ENCODE data around the gene MTHFSD.

Gene MTHFSD, protein sequence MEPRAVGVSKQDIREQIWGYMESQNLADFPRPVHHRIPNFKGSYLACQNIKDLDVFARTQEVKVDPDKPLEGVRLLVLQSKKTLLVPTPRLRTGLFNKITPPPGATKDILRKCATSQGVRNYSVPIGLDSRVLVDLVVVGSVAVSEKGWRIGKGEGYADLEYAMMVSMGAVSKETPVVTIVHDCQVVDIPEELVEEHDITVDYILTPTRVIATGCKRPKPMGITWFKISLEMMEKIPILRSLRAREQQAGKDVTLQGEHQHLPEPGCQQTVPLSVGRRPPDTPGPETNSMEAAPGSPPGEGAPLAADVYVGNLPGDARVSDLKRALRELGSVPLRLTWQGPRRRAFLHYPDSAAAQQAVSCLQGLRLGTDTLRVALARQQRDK

DNA sequence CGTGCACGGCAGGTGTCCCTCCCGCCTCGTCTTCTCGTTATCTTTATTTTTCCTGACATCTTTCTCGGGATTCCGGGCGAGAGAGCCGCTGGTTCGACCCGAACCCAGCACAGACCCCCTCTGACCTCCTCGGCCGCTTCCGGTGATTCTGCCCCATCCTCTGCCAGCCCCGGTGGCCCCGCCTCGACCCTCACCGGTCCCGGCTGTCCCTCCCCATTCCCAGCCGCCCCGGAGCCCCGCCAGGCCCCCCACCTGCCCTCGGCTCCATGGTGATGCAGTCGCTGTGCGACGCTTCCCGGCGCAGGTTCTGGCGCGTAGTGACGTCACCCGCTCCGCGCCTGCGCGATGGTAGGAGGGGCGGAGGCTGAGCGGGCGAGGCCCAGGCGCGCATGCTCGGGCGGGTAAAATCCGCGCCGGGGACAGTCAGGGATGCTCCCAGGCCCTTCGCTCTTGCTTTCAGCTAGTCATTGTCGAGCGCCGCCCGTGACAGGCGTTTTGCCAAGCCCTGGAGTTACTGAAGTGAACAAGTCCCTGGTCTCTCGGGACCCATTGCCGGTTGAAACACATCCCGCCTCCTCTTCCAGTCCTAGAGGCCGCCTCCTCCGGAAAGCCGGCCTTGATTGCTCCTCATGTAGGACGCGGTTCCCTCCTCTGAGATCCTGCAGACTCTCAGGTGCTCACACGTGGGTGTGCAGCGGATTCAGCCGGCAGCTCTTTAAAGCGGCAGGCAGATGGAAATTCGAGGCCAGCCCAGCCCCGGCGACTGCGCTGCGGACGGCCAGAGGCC is at the start of gene MTHFSD:
TSS of gene MTHFSD (minus strand) at position 319 of the 787 bp plus-strand sequence. CDS start at position 268, 51 bp downstream.
- peak; percentile 69 for TF ChIP-seq POLR2A (IDR thresholded peaks at IDR 0.05; ENCODE audit: low read length)
- no peak for TF ChIP-seq GATA1 (IDR thresholded peaks at IDR 0.05; ENCODE audit: low read depth, low read length)
- DNase-seq, result peak; percentile 94 to 97

DNA sequence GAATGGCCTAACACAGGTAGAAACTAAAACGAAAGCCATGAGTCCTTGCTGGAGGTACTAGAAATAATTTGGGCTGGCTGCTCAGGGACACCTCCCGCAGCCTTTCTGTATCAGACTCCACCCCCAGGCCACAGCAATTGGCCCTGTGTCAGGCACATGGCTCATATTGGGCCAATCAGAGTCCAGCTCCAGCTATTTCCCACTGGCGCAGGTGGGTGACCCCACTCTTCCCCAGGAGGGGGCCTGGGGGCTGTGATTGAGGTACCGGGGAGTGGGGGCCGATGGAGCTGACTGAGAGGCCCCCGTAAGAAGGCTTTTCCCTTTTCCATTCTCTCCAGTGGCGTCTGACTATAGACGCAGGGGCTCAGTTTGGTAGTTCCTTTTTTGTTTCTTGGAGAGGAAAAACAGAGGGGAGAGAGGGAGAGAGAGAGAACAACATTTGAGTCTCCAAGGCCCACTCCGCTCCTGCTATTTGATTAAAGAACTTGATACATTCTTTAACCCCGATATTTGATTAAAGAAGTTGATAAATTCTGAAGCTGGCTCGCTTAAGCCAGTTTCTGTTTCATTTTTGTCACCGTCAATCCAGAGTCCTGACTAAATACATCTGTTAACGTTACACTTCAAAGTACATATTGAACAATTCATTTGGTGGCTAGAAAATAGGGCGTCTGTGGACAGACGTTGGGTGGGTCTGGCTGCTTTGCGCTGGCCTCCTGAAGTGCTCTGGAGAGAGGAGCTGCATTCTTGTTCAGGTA is 49.6 kb upstream of the MTHFSD start:
- no peak for DNase-seq
- TF ChIP-seq GATA1 (IDR thresholded peaks at IDR 0.05; ENCODE audit: low read depth, low read length) (no peak), POLR2A (IDR thresholded peaks at IDR 0.05; ENCODE audit: low read length) (no peak)

DNA sequence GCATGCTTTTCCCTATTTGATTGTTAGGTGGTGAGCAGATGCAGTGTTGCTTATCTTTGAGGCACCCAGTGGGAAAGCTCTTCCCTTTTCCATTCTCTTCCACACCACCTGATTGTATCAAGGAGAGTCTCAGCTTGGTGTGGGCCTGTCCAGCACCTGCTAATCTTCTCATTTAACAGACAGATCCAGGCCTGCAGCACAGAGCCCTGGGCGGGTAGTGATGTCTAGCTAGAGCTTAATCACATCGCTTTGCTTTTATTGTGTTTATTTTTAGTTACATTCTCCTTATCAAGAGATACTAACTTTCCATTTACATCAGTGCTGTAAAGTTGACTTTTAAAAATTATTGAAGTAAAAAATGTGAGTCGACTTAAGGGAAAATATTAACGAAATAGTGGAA is 47.5 kb upstream of the MTHFSD start:
- TF ChIP-seq POLR2A (IDR thresholded peaks at IDR 0.05; ENCODE audit: low read length), result no peak
- TF ChIP-seq GATA1 (IDR thresholded peaks at IDR 0.05; ENCODE audit: low read depth, low read length), result no peak
- DNase-seq, result no peak

DNA sequence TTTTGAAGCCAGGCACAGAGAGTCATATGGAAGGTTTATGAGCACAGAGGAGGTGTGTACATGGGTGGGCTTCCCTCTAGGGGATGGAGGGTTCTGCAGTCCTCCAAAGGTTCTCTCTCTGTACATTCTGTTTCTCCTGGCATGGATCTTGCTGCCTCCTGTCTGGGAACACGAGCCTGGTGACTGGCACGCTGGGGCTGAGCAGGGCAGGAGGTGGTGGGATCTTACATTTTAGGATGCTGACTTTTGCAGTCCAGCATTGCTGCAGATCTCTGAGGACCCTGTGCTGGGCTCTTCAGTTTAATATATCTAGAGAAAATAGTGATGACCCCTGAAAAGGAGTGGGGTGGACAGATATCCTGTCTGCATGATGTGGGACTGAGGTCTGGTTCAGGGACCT is 46.3 kb upstream of the MTHFSD start:
- no peak for TF ChIP-seq GATA1 (IDR thresholded peaks at IDR 0.05; ENCODE audit: low read depth, low read length)
- no peak for TF ChIP-seq POLR2A (IDR thresholded peaks at IDR 0.05; ENCODE audit: low read length)
- DNase-seq, result no peak

DNA sequence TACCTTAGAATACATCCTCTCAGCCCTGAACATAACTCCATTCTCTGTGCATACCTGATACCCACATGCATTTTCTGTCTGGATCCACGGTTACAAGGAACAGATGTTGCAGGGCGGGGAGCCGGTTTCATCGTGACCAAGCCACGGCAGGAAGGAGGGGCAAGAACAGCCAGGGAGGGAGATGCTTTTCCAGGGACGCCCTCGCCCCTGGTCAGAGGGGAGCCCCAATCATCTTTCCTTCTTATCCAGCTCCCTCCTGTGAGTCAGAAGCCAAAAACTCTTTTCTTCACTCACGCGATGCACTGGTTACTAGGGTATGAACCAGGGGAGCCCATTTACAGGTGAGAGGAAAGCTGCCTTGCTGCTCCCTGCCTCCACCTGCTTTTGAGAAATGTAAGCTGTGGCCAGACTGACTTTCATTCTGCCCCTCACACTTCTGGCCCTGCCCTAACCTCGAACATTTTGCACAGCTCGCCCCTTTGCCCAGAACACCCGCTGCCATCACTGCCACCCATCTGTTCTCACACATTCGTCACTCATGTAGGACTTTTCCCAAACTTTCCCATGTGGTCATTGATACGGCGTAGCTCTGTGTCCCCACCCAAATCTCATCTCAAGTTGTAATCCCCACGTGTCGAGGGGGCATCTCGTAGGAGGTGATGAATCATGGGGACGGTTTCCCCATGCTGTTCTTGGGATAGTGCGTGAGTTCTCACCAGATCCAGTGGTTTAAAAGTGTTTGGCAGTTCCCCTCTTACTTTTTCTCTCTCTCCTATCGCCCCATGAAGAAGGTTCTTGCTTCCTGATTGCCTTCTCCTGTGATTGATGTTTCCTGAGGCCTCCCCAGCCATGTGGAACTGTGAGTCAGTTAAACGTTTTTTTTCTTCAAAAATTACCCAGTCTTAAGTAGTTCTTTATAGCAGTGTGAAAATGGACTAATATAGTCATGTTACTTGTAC is 43.9 kb upstream of the MTHFSD start:
- TF ChIP-seq GATA1 (IDR thresholded peaks at IDR 0.05; ENCODE audit: low read depth, low read length) (no peak), POLR2A (IDR thresholded peaks at IDR 0.05; ENCODE audit: low read length) (no peak)
- no peak for DNase-seq

DNA sequence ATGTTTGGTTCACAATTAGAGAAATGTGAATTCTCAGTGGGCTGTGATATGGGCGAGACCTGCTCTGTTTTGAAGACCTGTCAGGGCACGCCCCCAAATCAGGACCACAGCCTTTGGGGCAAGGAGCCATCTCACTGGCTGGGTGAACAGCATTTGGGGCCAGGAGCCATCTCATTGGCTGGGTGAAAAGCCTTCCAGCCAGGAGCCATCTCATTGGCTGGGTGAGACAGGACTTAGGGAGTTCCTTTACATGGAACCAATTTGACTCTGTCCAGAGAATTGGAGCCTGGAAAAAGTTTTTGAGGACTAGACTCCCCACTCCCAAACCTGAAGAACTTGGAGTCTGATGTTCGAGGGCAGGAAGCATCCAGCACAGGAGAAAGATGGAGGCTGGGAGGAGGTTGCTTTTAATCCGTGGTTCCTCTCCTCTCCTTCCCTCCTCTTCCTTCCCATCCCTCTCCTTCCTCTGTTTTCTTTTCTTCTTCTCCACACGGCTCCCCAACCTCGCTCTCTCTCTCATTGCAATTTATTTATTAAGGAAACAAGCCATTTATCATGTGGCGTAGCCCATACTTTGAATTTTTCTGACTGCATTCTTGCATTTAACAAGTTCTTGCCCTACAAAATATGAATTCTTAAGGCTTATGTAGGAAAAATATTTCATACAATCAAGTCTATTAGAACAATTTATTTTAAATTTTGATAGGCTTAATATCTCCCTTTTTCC is 43.0 kb upstream of the MTHFSD start:
- no peak for TF ChIP-seq POLR2A (IDR thresholded peaks at IDR 0.05; ENCODE audit: low read length)
- no peak for TF ChIP-seq GATA1 (IDR thresholded peaks at IDR 0.05; ENCODE audit: low read depth, low read length)
- DNase-seq, result no peak

DNA sequence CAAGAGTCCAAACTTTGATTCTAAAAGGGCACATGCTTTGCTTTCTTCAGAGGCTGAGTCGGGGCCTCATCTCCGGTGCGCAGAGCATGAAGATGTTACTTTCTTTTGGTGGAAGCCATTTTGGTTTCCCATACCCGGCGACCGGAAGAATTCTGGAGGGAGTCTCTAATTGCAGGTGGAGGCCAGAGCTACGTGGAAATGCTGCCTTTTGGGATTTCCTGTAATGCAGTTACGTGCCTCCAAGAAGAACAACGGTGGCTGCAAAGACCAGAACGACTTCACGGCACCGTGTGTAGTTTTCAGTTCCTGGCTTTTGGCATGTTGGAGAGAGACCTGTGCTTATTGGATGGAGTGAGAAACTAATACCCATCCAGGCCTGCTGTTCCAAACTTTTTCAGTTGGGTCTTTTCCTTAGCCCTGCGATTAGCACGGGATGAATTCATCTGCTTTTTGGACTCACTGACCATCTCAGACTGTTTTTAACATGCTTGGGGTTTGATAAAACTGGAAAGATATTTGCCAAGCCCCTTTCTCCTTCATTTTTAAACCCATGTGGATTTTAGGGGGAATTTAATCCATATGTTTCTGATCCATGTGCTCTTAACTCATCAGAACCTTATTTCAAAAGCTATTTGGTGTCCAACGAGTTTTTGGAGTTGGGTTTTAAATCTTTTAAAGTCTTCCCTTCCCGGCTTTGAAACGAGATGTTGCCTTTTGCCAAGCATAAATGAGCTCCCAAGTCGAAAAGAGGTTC is 42.3 kb upstream of the MTHFSD start:
- TF ChIP-seq GATA1 (IDR thresholded peaks at IDR 0.05; ENCODE audit: low read depth, low read length) (no peak), POLR2A (IDR thresholded peaks at IDR 0.05; ENCODE audit: low read length) (no peak)
- no peak for DNase-seq

DNA sequence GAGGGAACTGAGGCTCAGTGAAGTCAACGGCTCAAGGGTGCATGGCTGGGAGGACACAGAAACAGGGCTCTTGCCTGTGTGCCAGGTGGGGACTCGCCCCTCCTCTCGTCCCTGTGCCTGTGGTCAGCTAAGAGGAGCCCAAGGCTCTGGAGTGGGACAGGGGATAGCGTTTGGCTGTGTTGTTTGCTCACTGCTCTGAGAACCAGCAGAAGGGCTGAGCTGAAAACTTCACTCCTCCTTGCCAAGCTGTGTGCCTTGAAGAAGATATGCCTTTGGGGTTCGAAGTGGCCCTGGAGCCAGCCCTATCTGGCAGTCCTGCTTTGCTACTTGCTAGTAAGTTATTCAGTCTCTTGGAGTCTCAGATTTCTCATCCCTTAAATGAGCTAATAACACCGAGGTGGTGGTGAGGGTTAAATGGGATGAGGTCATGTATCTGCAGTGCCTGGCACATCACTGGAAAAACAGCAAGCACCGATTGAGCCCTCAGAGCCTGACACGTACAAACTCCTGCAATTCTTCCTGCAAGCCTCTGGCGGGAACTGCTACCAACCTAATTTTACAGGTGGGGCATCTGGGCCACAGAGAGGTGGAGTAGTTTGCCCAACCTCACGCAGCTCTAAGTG is 41.1 kb upstream of the MTHFSD start:
- DNase-seq, result no peak
- TF ChIP-seq POLR2A (IDR thresholded peaks at IDR 0.05; ENCODE audit: low read length) (no peak), GATA1 (IDR thresholded peaks at IDR 0.05; ENCODE audit: low read depth, low read length) (no peak)

DNA sequence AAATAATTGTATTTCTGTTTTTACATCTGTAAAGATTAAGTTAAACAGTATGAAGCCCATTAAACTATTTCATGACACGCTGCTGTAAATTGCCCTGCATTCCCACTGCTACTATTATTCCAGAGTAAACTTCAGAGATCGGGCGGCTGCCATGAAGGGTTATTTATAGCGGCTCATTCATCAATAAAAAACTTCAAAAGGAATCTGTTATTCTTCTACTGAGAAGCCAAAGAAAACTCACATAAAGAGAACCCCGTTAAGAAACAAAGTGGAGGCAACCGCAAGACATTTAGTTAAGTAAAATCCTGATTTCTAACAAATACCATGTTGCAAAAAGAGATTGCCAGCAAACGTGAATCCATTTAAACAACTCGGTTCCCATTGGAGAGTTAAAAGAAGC is 39.7 kb upstream of the MTHFSD start:
- TF ChIP-seq POLR2A (IDR thresholded peaks at IDR 0.05; ENCODE audit: low read length) (no peak), GATA1 (IDR thresholded peaks at IDR 0.05; ENCODE audit: low read depth, low read length) (no peak)
- no peak for DNase-seq

DNA sequence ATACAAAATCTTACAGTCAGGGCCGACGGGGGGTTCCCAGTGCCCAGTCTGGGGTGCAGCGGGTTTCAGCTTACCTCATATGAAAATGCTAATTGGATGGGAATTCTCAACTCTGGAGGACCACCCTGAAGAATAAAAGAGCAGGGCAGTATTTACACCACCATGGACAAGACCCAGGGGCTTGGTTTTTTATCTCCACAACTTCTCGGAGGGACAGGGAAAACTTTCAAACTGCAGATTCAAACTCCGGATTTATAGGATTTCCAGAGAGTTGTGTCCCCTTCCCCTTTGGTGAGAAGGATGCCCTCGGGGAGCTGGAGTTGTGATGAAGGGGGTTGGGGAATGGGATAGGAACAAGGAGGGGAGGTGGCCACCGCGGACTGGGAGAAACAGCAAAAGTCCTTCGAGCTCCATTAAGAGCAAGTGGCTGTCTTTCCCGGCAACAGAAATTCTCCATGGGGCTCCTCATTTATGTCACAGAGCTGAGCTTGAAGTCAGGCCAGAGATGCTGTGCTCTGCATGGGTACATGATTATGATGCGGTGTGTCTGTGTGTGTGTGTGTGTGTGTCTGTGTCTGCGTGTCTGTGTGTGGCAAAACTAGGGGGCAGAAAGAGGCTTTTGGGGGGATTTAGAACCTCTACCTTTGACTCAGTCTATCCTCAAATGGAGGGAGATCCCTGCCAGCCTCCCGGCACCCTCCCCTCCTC is 39.0 kb upstream of the MTHFSD start:
- no peak for DNase-seq
- TF ChIP-seq POLR2A (IDR thresholded peaks at IDR 0.05; ENCODE audit: low read length) (no peak), GATA1 (IDR thresholded peaks at IDR 0.05; ENCODE audit: low read depth, low read length) (no peak)

DNA sequence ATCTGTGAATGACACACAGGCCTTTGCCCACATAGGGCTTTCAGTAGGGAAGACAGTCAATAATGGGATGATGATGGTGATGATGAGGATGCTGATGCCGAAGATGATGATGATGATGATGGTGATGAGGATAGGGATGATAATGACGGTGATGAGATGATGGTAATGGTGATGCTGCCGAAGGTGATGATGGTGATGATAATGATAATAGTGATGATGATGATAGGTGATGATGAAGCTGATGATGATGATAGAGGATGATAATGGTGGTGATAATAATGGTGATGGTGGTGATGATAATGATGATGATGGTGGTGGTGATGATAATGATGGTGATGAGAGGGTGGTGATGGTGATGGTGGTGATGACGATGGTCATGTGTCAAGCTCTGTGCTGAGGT is 36.2 kb upstream of the MTHFSD start:
- TF ChIP-seq GATA1 (IDR thresholded peaks at IDR 0.05; ENCODE audit: low read depth, low read length), result no peak
- TF ChIP-seq POLR2A (IDR thresholded peaks at IDR 0.05; ENCODE audit: low read length), result no peak
- no peak for DNase-seq

All from erythroblast (primary cell).